H1 (cell line): ENCODE data around the gene PTGIS. TPM values are rescaled to one million over a fixed set of nuclear protein-coding genes. Genes with fewer than 3 reads are reported as not detected.

Experiments used
- POU5F1 ChIP-seq: IDR thresholded peaks from 2 replicates; pipeline ENCODE4 v1.6.1; 2011; ENCODE audit warnings: low read depth, mild to moderate bottlenecking, low read length, moderate library complexity
- polyA plus RNA-seq, 7 experiments: library from polyadenylated mRNA; depleted of rRNA in 3 of 7; stranded (reverse) in 5 of 7; unstranded in 2 of 7; fragments of >200 nt in 5 of 7; fragments of 200-250 nt in 2 of 7; gene quantifications; 1 replicate in 5 of 7; 2 replicates in 1 of 7; 4 replicates in 1 of 7; pipeline versions ENCODE4 v1.2.1 to v1.2.3, GENCODE V29; 2011 to 2013; ENCODE audit warnings: missing spikeins in 2 of 7, mixed read lengths in 2 of 7
- total RNA-seq: library from RNA; stranded (reverse); fragmentation: NEBNext Ultra II Directional; extraction: Animal tissue kit (Norgen Biotek cat#: 25700); gene quantifications from 2 replicates; pipeline ENCODE4 v1.2.1, GENCODE V29; 2021

The PTGIS gene
- total and polyA plus RNA-seq, 2 of the 8 experiments (the other 6 are each of a cell fraction or from before 2014, with no cell fraction given): 29.9 to 35.5 TPM

DNA sequence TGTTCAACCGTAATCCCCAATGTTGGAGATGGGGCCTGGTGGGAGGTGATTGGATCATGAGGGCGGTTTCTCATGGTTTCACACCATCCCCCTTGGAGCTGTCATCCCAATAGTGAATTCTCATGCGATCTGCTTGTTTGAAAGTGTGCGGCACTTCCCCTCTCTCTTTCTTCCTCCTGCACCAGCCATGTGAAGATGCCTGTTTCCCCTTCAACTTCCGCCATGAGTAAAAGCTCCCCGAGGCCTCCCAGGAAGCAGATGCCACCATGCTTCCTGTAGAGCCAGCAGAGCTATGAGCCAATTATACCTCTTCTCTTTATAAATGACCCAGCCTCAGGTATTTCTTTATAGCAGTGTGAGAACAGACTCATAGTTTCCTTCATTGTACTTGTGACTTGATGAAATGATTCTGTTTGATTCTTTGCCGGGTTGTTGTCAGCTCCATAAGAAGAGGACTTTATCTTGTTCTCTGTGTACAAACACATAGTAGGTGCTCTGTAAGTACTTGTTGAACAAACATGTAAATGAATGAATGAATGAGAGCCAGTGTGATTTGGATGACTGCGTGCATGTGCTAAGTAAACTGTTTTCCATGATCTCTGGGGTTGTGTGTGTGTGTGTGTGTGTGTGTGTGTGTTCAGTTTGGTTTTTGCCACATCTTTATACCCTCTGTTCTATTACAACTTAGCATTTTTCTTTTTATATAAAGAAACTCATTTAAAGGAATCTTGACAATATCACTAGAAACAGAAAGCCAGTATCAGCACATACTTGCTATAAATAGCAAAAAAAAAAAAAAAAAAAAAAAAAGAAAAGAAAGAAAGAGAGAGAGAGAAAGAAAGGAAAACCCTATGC, 22.5 kb upstream of the PTGIS start (continued):
- TF ChIP-seq POU5F1: no peak
